ENCODE data around the gene CDC27.
"Not testable (repeated sequence)": the region's sequence is repeated elsewhere in the genome, so short reads cannot be mapped to it uniquely, and the experiment has no call there.

Gene CDC27

DNA sequence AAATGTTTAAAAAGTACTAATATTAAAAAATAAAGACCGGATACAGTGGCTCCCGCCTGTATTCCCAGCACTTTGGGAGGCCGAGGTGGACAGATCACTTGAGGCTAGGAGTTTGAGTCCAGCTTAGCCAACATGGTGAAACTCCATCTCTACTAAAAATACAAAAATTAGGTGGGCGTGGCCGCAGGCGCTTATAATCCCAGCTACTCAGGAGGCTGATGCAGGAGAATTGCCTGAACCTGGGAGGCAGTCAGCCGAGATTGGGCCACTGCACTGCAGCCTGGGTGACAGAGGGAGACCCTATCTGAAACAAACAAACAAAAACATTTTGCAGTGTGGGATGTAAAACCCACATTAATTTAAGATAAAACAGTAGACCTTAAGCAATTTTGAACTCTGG is 11.8 kb downstream of the CDC27 start:
- Histone ChIP-seq H3K36me3 (peaks cover 12% of the 10 kb centered on the region), H3K4me3 (ENCODE audit: low read depth in 1 of 2, low read length in 1 of 2) (no peak overlapping the region), H3K4me1 (ENCODE audit: control insufficient read depth in 1 of 2, insufficient read depth in 1 of 2, low read depth in 1 of 2, low read length in 1 of 2) (peaks cover 16 to 20% of the 10 kb centered on the region in 2 experiments), H3K27me3 (no peaks in the 10 kb centered on the region), H3K27ac (no peak overlapping the region), H3K9me3 (no peaks in the 10 kb centered on the region)
- TF ChIP-seq, protein P1, sequence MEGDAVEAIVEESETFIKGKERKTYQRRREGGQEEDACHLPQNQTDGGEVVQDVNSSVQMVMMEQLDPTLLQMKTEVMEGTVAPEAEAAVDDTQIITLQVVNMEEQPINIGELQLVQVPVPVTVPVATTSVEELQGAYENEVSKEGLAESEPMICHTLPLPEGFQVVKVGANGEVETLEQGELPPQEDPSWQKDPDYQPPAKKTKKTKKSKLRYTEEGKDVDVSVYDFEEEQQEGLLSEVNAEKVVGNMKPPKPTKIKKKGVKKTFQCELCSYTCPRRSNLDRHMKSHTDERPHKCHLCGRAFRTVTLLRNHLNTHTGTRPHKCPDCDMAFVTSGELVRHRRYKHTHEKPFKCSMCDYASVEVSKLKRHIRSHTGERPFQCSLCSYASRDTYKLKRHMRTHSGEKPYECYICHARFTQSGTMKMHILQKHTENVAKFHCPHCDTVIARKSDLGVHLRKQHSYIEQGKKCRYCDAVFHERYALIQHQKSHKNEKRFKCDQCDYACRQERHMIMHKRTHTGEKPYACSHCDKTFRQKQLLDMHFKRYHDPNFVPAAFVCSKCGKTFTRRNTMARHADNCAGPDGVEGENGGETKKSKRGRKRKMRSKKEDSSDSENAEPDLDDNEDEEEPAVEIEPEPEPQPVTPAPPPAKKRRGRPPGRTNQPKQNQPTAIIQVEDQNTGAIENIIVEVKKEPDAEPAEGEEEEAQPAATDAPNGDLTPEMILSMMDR (IDR thresholded peaks at IDR 0.05) = no peak

DNA sequence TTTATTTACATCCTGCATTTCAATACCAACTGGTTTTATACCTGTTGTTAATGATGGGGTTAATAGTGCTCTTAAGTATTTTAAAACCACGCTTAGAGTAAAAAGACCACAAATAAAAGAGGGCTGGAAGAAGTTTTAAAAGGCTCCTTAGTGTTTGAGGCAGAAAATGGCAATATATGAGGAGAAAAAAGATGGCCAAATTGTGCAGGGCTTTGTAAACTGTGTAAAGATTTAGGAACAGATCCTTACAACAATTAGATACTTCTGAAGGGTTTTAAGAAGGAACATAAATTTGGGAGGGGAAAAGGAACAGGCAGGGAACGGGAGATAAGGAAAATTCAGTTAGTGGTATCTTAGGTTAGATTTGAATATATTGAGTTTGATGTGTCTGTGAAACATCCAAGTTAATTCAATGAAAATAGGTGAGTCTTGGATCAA is 12.7 kb downstream of the CDC27 start:
- Histone ChIP-seq H3K36me3 (peaks cover 12% of the 10 kb centered on the region), H3K27ac (no peak overlapping the region)
- TF ChIP-seq, protein P1 (IDR thresholded peaks at IDR 0.05) = no peak

DNA sequence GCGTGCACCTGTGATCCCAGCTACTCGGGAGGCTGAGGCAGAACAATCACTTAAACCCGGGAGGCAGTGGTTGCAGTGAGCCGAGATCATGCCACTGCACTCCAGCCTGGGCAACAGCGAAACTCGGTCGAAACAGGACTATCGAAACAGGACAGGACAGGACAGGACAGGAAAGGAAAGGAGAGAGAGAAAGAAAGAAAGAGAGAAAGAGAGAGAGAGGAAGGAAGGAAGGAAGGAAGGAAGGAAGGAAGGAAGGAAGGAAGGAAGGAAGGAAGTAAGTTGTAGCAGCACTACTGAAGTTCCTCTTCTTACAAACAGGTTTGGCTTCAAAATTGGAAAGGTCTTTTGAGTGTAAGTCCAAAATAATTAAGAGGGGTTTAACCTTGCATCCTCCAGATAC is 14.3 kb downstream of the CDC27 start:
- peaks cover 13% of the 10 kb centered on the region for H3K36me3 ChIP-seq
- H3K27me3 ChIP-seq = not testable (repeated sequence)
- H3K27ac ChIP-seq = peak overlapping the region; percentile 59

More for the DNA sequence above, 12.7 kb downstream of the CDC27 start:
- Histone ChIP-seq H3K27me3 (no peaks in the 10 kb centered on the region), H3K4me3 (ENCODE audit: low read depth in 1 of 2, low read length in 1 of 2) (no peak overlapping the region), H3K9me3 (no peaks in the 10 kb centered on the region), H3K4me1 (ENCODE audit: control insufficient read depth in 1 of 2, insufficient read depth in 1 of 2, low read depth in 1 of 2, low read length in 1 of 2) (peaks cover 16 to 20% of the 10 kb centered on the region in 2 experiments)

DNA sequence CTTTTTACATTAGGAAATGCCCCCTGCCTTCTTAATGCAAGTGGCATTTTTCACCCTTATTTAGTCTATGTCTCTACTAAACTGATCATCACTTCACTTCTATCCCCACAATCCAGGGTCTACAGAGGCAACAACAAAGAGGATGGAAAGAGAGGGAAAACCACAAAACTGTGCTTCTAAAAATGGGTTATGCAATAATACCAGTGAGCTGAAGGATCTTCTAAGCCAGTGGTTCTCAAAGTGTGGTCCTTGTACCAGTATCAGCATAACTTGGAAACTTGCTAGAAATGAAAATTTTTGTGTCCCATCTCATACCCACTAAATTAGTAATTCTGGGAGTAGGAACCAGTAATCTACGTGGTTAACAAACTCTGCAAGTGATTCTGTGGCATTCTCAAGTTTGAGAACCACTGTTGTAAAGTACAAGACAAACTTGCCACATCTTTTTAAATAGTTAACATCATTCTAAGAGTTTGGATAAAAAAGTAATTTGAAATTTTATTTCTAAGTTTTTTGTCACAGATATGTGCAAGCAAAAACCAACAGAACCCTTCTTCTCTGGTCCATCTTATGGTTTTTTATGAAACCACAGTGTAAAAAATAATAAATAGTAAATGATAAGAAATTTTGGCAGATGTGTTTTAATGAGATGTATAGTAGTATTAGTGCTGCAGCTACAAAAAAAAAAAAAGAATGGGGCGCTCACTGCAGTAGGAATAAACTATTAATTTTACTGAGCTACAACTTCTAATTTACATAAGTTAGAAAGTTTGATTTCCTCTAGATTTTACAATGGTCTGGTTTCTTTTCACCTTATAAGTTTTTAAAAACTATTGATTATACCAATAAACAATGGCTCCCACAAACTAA is 16.2 kb downstream of the CDC27 start:
- Histone ChIP-seq H3K9me3 (no peaks in the 10 kb centered on the region), H3K27ac (no peak overlapping the region), H3K4me3 (ENCODE audit: low read depth in 1 of 2, low read length in 1 of 2) (no peak overlapping the region), H3K27me3 (no peaks in the 10 kb centered on the region), H3K36me3 (peaks cover 18% of the 10 kb centered on the region), H3K4me1 (ENCODE audit: control insufficient read depth in 1 of 2, insufficient read depth in 1 of 2, low read depth in 1 of 2, low read length in 1 of 2) (peaks cover 7 to 20% of the 10 kb centered on the region in 2 experiments)
- TF ChIP-seq, protein P1 (IDR thresholded peaks at IDR 0.05) = no peak

More for the DNA sequence above, 14.3 kb downstream of the CDC27 start:
- peaks cover 7 to 20% of the 10 kb centered on the region in 2 experiments for H3K4me1 ChIP-seq (ENCODE audit: control insufficient read depth in 1 of 2, insufficient read depth in 1 of 2, low read depth in 1 of 2, low read length in 1 of 2)
- not testable (repeated sequence) for H3K4me3 ChIP-seq (ENCODE audit: low read depth in 1 of 2, low read length in 1 of 2); H3K9me3 ChIP-seq

DNA sequence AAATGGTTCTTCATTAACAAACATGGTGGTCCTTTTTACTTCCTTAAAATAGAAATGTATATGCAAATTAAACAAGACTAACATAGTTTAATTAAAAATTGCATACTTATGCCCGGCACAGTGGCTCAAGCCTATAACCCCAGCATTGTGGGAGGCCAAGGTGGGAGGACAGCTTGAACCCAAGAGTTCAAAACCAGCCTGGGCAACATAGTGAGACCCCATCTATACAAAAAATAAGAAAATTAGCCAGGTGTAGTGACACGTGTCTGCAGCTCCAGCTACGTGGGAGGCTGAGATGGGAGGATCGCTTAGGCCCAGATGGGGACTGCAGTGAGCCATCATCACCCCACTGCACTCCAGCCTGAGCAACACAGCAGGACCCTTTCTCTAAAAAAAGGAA is 18.4 kb downstream of the CDC27 start:
- TF ChIP-seq, protein P1 (IDR thresholded peaks at IDR 0.05) = no peak
- Histone ChIP-seq H3K4me1 (ENCODE audit: control insufficient read depth in 1 of 2, insufficient read depth in 1 of 2, low read depth in 1 of 2, low read length in 1 of 2) (peaks cover 7 to 20% of the 10 kb centered on the region in 2 experiments), H3K9me3 (no peaks in the 10 kb centered on the region), H3K36me3 (peaks cover 32% of the 10 kb centered on the region), H3K27me3 (no peaks in the 10 kb centered on the region), H3K27ac (no peak overlapping the region), H3K4me3 (ENCODE audit: low read depth in 1 of 2, low read length in 1 of 2) (no peak overlapping the region)

DNA sequence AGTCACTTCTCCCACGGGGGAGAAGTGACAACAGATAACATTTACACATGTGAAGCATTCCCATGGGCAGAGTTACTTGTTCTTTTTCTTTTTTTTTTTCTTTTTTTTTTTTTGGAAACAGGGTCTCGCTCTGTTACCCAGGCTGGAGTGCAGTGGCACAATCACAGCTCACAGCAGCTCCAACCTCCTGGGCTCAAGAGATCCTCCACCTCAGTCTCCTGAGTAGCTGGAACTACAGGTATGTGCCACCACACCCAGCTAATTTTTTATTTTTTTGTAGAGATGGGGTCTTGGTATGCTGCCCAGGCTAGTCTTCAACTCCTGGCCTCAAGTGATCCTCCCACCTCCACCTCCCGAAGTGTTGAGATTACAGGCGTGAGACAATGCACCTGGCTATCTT is 20.2 kb downstream of the CDC27 start:
- not testable (repeated sequence) for H3K4me3 ChIP-seq (ENCODE audit: low read depth in 1 of 2, low read length in 1 of 2)
- peaks cover 46% of the 10 kb centered on the region for H3K36me3 ChIP-seq

DNA sequence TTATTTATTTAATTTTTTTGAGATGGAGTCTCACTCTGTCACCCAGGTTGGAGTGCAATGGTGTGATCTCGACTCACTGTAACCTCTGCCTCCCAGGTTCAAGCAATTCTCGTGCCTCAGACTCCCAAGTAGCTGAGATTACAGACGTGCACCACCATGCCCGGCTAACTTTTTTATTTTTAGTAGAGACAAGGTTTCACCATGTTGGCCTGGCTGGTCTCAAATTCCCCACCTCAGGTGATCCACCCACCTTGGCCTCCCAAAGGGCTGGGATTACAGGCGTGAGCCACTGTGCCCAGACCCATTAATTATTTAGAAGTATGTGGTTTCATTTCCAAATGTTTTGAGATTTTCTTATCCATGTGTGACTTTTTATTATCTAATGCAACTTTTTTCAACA is 22.2 kb downstream of the CDC27 start:
- H3K9me3 ChIP-seq; H3K4me1 ChIP-seq (ENCODE audit: control insufficient read depth in 1 of 2, insufficient read depth in 1 of 2, low read depth in 1 of 2, low read length in 1 of 2); H3K4me3 ChIP-seq (ENCODE audit: low read depth in 1 of 2, low read length in 1 of 2); H3K27ac ChIP-seq; H3K27me3 ChIP-seq: not testable (repeated sequence)
- H3K36me3 ChIP-seq = peaks cover 46% of the 10 kb centered on the region

More for the DNA sequence above, 20.2 kb downstream of the CDC27 start:
- not testable (repeated sequence) for H3K4me1 ChIP-seq (ENCODE audit: control insufficient read depth in 1 of 2, insufficient read depth in 1 of 2, low read depth in 1 of 2, low read length in 1 of 2); H3K27me3 ChIP-seq; H3K9me3 ChIP-seq; H3K27ac ChIP-seq

All from neutrophil (primary cell).